ENCODE results near the gene NF2. TPM values are rescaled to one million over a fixed set of nuclear protein-coding genes. Genes with fewer than 3 reads are reported as not detected.

The NF2 gene
- total RNA-seq, 1 donor from 2014 or later: 110 TPM

DNA sequence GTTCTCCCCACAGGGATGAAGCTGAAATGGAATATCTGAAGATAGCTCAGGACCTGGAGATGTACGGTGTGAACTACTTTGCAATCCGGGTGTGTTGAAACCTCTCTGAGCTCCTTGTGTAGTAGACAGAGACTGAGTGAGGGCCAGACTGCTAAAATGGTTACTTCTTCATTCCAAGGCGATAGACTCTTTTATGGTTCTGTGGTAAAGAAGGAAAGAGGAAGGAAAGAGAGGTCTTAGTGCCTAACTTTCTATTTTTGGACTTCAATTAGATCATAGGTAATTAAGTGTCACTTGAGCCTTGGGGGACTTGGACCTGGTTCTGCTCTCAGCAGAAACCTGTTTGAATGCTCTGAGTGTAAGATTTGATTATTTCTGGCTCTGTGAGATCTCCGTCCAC, 54.7 kb downstream of the NF2 start:
- TF ChIP-seq, protein P1, sequence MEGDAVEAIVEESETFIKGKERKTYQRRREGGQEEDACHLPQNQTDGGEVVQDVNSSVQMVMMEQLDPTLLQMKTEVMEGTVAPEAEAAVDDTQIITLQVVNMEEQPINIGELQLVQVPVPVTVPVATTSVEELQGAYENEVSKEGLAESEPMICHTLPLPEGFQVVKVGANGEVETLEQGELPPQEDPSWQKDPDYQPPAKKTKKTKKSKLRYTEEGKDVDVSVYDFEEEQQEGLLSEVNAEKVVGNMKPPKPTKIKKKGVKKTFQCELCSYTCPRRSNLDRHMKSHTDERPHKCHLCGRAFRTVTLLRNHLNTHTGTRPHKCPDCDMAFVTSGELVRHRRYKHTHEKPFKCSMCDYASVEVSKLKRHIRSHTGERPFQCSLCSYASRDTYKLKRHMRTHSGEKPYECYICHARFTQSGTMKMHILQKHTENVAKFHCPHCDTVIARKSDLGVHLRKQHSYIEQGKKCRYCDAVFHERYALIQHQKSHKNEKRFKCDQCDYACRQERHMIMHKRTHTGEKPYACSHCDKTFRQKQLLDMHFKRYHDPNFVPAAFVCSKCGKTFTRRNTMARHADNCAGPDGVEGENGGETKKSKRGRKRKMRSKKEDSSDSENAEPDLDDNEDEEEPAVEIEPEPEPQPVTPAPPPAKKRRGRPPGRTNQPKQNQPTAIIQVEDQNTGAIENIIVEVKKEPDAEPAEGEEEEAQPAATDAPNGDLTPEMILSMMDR (IDR thresholded peaks at IDR 0.05; ENCODE audit: insufficient read depth, low read length, poor library complexity, severe bottlenecking): no peak
- peaks cover 3% of the 10 kb centered on the region for H3K36me3 ChIP-seq (ENCODE audit: control insufficient read depth, insufficient read depth, low read length)
- no peak overlapping the region for H3K4me3 ChIP-seq (ENCODE audit: low read depth, low read length)
- H3K27me3 ChIP-seq (ENCODE audit: control insufficient read depth, insufficient read depth, low read length): no peaks in the 10 kb centered on the region
- no peak for DNase-seq (ENCODE audit: low read depth)

DNA sequence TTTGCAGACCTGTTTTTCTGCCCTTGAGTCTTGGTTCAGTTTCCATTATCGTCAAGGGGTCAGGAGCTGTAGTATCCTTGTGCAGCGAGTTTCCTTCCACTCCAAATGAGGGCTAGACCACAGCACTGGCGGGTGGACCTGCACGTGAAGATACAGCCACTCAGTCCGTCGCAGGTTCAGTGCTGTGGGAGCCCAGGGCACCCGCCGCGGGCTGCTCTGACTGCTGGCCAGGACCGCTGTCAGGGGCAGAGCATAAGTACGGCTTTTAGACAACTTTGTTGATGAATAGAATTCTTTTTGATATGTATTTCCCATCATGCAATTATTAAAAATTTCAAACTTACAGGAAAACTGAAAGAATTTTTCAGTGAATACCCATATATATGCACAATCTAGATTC, 56.6 kb downstream of the NF2 start:
- no peak for DNase-seq (ENCODE audit: low read depth)
- Histone ChIP-seq H3K36me3 (ENCODE audit: control insufficient read depth, insufficient read depth, low read length) (peaks cover 3% of the 10 kb centered on the region), H3K27me3 (ENCODE audit: control insufficient read depth, insufficient read depth, low read length) (no peaks in the 10 kb centered on the region), H3K4me3 (ENCODE audit: low read depth, low read length) (no peak overlapping the region)
- TF ChIP-seq, protein P1 (IDR thresholded peaks at IDR 0.05; ENCODE audit: insufficient read depth, low read length, poor library complexity, severe bottlenecking): no peak

DNA sequence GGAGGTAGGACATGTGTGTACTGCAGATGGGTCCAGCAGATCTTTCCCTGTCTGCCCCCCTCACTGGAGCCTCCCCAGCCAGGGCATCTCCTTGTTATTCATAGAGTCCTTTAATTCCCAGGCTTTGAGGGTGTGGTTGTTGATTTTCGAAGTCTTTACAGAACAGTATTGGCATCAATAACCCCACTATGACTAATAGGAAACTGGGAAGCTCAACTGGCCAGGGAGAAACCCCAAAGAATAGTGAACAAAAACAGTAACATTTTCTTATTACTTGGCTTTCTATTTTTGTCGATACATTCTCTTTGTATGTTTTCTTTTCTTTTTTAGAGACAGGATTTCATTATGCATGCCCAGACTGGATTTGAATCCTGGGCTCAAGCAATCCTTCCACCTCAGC, 57.9 kb downstream of the NF2 start:
- DNase-seq (ENCODE audit: low read depth): no peak
- H3K4me3 ChIP-seq (ENCODE audit: low read depth, low read length): no peak overlapping the region
- peaks cover 3% of the 10 kb centered on the region for H3K36me3 ChIP-seq (ENCODE audit: control insufficient read depth, insufficient read depth, low read length)

DNA sequence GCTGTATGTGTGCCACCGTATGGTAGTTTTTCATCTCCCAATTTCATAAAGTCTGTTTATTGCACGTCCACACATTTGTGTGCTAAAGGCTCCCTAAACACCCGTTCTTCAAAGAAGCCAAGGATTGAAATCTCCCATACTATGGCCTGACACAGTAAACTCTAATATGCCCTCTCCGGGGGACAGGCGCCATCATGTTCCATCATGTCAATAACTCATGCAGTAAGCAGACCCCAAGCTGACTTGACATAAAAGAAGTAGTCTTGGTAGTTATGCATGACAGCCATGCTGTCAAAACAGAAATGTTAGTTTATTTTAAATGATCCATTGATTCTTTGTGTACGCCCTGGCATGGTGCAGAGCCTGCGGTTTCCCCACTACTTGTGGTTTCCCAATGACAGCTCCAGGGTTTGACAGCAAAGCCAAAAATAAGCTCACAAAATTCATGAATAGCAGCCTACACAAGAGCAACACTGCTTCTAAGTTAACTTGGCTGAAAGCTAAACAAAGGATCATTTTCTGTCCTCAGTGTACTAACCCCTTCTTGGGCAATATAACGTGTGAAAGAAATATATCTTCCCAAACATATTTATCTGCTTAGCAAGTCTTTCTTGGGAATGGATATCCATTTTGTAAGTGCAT, 59.9 kb downstream of the NF2 start:
- TF ChIP-seq, protein P1 (IDR thresholded peaks at IDR 0.05; ENCODE audit: insufficient read depth, low read length, poor library complexity, severe bottlenecking): no peak
- H3K27me3 ChIP-seq (ENCODE audit: control insufficient read depth, insufficient read depth, low read length): no peaks in the 10 kb centered on the region
- no peak overlapping the region for H3K4me3 ChIP-seq (ENCODE audit: low read depth, low read length)
- peaks cover 3% of the 10 kb centered on the region for H3K36me3 ChIP-seq (ENCODE audit: control insufficient read depth, insufficient read depth, low read length)
- DNase-seq (ENCODE audit: low read depth): no peak

More for the DNA sequence above, 57.9 kb downstream of the NF2 start:
- TF ChIP-seq, protein P1 (IDR thresholded peaks at IDR 0.05; ENCODE audit: insufficient read depth, low read length, poor library complexity, severe bottlenecking): no peak
- H3K27me3 ChIP-seq (ENCODE audit: control insufficient read depth, insufficient read depth, low read length): no peaks in the 10 kb centered on the region

DNA sequence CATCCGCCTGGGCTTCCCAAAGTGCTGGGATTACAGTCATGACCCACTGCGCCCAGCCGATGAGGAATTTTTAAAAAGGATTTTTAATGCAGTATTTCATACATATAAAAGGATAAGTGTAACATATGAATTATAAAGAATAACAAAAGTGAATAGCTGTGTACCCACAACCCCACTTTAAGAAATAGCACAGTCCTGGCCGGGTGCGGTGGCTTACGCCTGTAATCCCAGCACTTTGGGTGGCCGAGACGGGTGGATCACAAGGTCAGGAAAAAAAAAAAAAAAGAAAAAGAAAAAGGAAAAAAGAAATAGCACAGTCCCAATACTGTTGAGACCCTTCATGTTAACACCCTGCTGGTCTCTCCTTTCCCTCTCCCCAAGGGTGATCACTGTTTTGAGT, 62.1 kb downstream of the NF2 start:
- peaks cover 3% of the 10 kb centered on the region for H3K36me3 ChIP-seq (ENCODE audit: control insufficient read depth, insufficient read depth, low read length)
- no peak for DNase-seq (ENCODE audit: low read depth)

More for the DNA sequence above, 62.1 kb downstream of the NF2 start:
- Histone ChIP-seq H3K4me3 (ENCODE audit: low read depth, low read length) (no peak overlapping the region), H3K27me3 (ENCODE audit: control insufficient read depth, insufficient read depth, low read length) (no peaks in the 10 kb centered on the region)
- TF ChIP-seq, protein P1 (IDR thresholded peaks at IDR 0.05; ENCODE audit: insufficient read depth, low read length, poor library complexity, severe bottlenecking): no peak
